HG03139 (cell line): ENCODE results near the gene PTPRT.

Source experiments
- ATAC-seq: cut with Tn5 transposase; IDR thresholded peaks from one replicate; pipeline ENCODE4 v1.9.1; 2021; ENCODE audit not compliant: unreplicated experiment

The PTPRT gene

GRCh38 chr20:42492290-42492689 lies 697.4 kb downstream of the PTPRT start:
- ATAC-seq, result peak; percentile 68

- no peak for ATAC-seq
These were observed 704.1 kb downstream of the PTPRT start for GRCh38 chr20:42485556-42485955.

DNA sequence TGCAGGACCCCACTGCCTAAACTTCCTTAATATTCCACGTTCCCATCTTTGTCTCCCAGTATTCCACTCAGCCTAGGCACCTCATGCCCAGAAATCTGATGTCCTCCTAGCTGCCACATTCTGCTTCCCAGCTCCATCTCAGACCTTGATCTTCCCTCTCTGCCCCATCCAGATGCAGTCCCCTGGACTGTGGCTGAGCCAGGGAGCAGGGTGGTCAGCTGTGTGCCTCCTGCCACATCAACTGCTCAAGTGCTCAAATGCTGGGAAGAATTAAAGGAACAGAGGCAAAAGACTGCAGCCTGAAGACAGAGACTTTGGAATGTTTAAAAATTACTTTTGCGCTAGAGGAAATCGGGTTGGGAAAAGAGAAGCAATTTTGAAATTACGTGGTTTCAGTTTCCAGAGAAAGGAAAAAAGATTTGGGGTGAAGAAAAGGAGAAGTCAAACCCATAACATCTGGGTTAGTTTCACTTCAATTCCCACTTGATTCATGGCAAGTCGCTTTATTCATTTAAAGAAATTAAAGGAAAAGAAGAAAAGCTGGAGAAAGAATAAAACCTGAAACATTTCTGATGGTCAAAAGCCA lies 704.8 kb downstream of the PTPRT start:
- no peak for ATAC-seq

DNA sequence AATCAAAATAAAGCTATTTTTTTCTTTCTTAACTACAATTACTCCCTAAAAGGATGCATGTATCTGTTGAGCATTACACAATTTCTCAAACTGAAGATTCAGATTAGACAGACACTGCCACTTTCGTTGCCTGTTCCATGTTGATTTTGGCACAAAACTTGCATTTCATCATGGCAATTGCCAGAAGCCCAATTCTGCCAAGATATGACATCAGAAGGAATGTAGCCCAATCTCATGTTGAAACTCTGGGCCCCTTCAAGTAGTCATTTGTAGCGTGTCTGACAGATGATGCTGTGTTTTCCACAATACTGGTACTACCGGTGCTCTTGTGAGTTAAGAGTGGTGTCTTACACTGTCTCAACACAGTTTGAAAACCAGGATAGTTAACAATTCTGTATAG lies 705.4 kb downstream of the PTPRT start:
- ATAC-seq, result no peak

- ATAC-seq, result no peak
These were observed 705.9 kb downstream of the PTPRT start for GRCh38 chr20:42483730-42484303.

- ATAC-seq, result no peak
These were observed 706.9 kb downstream of the PTPRT start for GRCh38 chr20:42482808-42483207.

DNA sequence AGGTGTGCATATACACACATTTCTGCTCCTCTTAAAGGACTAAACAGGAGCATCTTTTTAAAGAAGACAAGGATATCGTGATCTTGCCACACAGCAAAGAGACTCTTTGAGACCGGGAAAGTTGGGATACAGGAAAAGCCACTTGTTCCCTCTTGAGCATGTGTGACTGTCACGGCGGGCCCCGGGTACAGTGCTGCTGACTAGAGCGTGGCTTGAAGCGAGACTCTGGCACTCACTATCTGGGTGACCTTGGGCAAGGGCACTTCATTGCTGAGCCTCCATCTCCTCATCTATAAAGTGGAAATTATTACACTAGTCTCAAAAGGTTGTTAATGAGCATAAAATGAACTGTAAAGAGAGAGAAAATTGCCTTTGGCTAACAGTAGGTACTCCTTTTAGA lies 713.9 kb downstream of the PTPRT start:
- ATAC-seq, result no peak

DNA sequence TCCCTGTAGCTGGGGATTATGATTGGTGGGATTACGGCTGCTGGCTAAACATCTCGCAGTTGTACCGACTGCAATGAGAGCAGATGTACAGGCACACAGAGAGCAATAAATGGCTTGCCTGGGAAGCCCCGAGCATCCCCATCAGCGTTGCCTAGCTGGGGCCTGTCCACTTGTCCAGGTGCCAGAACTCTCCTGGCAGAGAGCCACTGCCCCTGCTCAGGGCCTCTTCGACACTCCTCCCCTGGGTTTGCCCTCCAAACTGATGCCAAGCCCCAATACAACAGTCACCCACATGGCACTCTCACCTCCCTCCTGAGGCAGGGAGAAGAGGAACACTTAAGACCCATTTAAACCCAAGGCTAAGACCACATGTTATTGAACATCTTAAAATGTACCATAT lies 715.1 kb downstream of the PTPRT start:
- no peak for ATAC-seq

DNA sequence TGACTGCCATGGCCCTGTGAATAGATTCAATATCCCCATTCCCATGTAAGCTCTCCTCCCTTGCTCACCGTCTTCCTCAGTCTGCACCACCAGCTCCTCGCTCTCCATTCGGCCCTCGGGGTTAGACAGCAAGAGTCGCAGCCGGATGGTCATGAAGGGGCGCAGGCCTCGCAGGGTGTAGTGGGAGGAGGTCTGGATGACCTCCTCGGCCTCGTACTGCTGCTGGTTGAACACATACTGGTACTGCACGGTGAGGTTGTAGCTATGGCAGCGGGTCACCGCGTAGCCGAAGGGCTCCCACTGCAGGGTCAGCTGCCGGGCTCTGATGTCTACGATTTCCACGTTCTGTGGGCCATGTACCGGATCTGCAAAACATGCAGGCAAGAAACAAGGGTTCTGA lies 717.5 kb downstream of the PTPRT start:
- ATAC-seq, result no peak

DNA sequence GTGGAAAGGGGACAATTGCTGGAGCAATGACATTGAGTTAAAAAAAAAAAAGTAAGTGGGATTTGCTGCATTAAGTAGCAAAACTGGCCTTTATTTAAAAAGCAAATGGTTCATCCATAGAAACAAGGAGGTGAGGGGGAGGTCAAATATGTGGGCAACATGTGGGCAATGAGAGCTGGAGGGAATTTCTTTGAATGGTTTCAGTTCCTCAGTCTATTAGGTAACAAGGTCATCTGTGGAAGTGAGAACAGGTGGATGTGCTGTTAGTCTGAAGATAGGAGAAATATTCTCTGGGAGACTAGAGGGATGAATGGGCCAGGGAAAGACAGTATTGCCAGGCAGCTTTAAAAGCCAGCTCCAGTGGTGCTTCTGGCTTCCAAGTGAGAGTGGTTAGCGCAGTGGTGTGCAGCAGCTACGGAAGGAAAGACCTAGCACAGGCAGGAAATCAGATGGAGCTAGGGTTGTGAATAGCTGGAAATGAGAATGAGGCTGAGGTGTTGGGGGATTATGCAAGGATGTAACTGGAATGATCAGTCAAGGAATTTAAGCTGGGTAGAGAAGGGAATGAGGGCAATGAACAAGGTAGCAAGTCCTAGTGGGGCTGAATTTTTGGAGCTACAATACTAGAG lies 727.6 kb downstream of the PTPRT start:
- ATAC-seq, result no peak

- no peak for ATAC-seq
These were observed 728.4 kb downstream of the PTPRT start for GRCh38 chr20:42461291-42461690.

- no peak for ATAC-seq
These were observed 742.4 kb downstream of the PTPRT start for GRCh38 chr20:42447270-42447669.

- no peak for ATAC-seq
These were observed 744.9 kb downstream of the PTPRT start for GRCh38 chr20:42444799-42445198.

DNA sequence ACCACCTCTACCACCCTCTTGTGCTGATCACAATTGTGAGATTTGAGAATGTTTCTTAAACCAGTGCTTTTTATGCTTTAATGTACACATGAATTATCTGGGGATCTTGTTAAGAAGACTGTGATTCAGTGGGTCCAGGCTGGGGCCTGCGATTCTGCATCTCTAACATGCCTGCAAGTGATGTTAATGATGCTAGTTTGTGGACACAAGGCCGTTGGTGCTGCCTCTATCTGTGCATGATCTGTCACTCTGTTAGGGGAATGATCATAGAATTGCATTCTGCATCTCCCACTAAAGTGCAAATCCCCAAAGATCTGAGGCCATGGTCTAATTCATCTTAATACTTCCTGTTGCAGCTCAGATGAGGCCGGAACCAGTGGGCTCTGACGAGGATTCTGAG lies 746.5 kb downstream of the PTPRT start:
- ATAC-seq, result no peak

DNA sequence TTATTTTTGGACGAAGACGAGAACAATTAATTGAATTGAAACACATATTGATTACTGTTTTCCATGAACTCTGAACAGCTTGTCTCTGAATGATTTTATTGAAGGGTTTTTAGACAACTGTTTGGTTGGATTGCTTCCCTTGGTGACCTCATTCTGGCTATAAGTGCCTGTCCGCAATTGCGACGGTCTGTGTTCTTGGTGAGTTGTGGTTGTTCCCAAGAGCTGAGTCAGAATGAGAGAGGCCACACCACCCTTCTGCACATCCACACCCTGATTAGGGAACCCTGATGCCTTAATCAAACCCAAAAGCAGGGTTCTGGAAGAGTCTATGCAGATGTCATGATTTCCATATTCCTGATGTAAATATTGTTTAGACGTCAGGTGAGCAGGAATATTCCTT lies 747.0 kb downstream of the PTPRT start:
- no peak for ATAC-seq

- no peak for ATAC-seq
These were observed 747.8 kb downstream of the PTPRT start for GRCh38 chr20:42441864-42442331.

GRCh38 chr20:42441196-42441863 lies 748.4 kb downstream of the PTPRT start:
- ATAC-seq, result no peak

DNA sequence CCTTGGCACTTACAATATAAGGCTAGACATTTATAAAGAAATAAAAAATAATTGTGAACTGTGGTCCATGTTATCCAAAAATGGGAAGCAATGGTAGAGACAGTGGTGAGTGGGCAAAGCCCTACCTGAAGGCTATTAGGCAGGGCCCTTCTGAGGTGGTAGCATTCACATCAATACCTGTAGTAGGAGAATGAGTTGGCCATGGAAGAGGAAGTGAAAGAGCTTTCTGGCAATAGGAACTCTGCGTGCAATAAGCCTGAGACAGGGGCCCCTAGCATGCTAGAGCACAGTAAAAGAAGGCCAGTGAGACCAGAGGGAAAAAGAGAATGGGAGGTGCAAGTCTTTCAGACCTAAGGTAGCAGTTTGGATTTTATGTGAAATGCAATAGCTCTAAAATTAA lies 754.5 kb downstream of the PTPRT start:
- peak; percentile 81 for ATAC-seq

GRCh38 chr20:42432496-42433334 lies 757.0 kb downstream of the PTPRT start:
- ATAC-seq, result no peak

DNA sequence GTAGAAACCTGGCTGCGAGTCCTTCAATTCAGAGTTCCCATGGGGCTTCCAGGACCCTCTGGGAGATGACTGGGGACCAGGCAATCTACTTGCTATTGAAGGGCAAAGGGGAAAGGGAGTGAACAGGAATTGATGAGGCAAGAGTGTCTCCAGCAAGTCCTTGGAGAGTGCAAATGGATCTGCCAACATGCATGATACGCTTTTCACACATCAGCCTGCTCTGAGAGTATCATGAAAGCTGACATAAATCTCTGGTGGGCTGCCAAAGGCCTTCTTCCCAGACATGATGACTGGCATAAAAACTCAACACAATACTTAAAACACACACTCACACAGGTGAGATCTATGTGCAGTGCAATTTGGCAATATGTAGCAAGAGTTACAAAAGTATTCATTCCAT lies 759.1 kb downstream of the PTPRT start:
- ATAC-seq, result no peak

DNA sequence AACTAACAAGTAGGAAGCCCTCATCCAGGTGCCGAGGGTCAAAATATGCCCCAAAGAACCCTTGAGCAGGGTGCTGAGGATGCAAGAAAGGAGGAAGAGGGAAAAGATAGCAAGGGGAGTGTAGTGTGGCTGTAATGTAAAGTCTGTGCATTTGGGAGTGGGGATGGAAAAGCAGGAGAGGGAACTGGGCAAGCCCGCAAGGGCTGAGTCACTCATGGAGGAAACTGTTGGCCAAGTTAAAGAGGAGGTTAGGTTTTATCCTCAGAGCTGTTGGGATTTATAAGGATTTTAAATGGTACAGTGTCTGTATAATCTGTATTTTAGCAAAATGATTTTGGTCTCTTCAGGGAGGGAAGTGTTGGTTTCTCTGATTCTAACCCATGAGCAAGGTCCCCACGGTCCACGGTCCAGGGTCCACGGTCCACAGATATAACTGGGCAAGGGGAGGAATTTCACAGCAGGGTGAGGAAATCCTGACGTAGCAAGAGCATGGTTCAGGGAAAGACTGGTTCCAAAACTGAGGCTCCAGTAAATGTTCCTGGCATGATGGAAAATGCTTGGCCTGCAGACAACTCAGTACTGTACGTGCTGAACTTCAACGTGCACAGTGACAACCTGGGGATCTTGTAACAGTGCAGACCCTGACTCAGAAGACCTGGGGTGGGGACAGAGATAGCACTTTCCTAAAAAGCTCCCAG lies 759.8 kb downstream of the PTPRT start:
- no peak for ATAC-seq
